Activated T-helper 2 cell treated with anti-CD3 and anti-CD28 coated beads, Interferon-gamma antibody, Interleukin-2, Interleukin-4, amounts not matched to agents 10 μg/mL and 5 μg/mL and 100 μg/mL, durations not matched to agents 14 hours and 24 hours and 36 hours (primary cell): Measurements from ENCODE around the gene WNT9A. TPM values are rescaled to one million over a fixed set of nuclear protein-coding genes. Genes with fewer than 3 reads are reported as not detected.

Experiments
- DNase-seq: peaks from one replicate; pipeline ENCODE4 v3.0.0; 2021; ENCODE audit warnings: low spot score
- H3K27ac Mint-ChIP-seq: one replicate; pipeline ENCODE4 v1.8.0; 2021; ENCODE audit warnings: mixed read lengths
- H3K27me3 Mint-ChIP-seq: one replicate; pipeline ENCODE4 v1.8.0; 2021; ENCODE audit warnings: low read depth, mixed read lengths
- H3K36me3 Mint-ChIP-seq: one replicate; pipeline ENCODE4 v1.8.0; 2021; ENCODE audit warnings: low read depth, mixed read lengths
- H3K4me1 Mint-ChIP-seq: one replicate; pipeline ENCODE4 v1.8.0; 2021; ENCODE audit warnings: low read depth, mixed read lengths
- H3K4me3 Mint-ChIP-seq: one replicate; pipeline ENCODE4 v1.8.0; 2021; ENCODE audit warnings: low read depth, mild to moderate bottlenecking, moderate library complexity, mixed read lengths
- H3K9me3 Mint-ChIP-seq: one replicate; pipeline ENCODE4 v1.8.0; 2021; ENCODE audit warnings: mixed read lengths
- intact Hi-C: fragments of 100-400 bp; cut with micrococcal nuclease; formaldehyde crosslinking; loops from one replicate; pipeline ENCODE4 v1.15.1; 2023
- total RNA-seq: library from RNA; stranded (reverse); gene quantifications from 2 replicates; pipeline ENCODE4 v1.2.3, GENCODE V29; 2022

The WNT9A gene
- total RNA-seq, 1 donor from 2014 or later, result 0.05 TPM

GRCh38 chr1:227870366-227870765 is 77.4 kb downstream of the WNT9A start:
- H3K4me3 Mint-ChIP-seq, result no peak overlapping the region
- peaks cover 17% of the 10 kb centered on the region for H3K27me3 Mint-ChIP-seq
- H3K4me1 Mint-ChIP-seq, result peaks cover 11% of the 10 kb centered on the region
- no peak overlapping the region for H3K27ac Mint-ChIP-seq
- DNase-seq, result no peak
- intact Hi-C loops, result no loop called here
- no peaks in the 10 kb centered on the region for H3K36me3 Mint-ChIP-seq
- H3K9me3 Mint-ChIP-seq, result peaks cover 5% of the 10 kb centered on the region

GRCh38 chr1:227869851-227870305 is 77.9 kb downstream of the WNT9A start:
- peaks cover 15% of the 10 kb centered on the region for H3K27me3 Mint-ChIP-seq
- no peak overlapping the region for H3K27ac Mint-ChIP-seq
- no peak overlapping the region for H3K4me3 Mint-ChIP-seq
- intact Hi-C loops, result no loop called here
- no peaks in the 10 kb centered on the region for H3K36me3 Mint-ChIP-seq
- peaks cover 6% of the 10 kb centered on the region for H3K9me3 Mint-ChIP-seq
- DNase-seq, result no peak
- H3K4me1 Mint-ChIP-seq, result peaks cover 11% of the 10 kb centered on the region

GRCh38 chr1:227869279-227869842 is 78.4 kb downstream of the WNT9A start:
- peaks cover 11% of the 10 kb centered on the region for H3K4me1 Mint-ChIP-seq
- intact Hi-C loops, result no loop called here
- no peak overlapping the region for H3K4me3 Mint-ChIP-seq
- H3K27me3 Mint-ChIP-seq, result peaks cover 11% of the 10 kb centered on the region
- H3K9me3 Mint-ChIP-seq, result peaks cover 11% of the 10 kb centered on the region
- no peak for DNase-seq
- H3K27ac Mint-ChIP-seq, result no peak overlapping the region
- no peaks in the 10 kb centered on the region for H3K36me3 Mint-ChIP-seq

Other genes with a start within 250 kb of the WNT9A start
- 26.6 and 27.5 TPM in 2 replicates for gene JMJD4, start 212.6 kb downstream of the WNT9A start, total RNA-seq
- 28.4 and 29.3 TPM in 2 replicates for gene SNAP47, start 212.5 kb downstream of the WNT9A start, total RNA-seq
- gene PRSS38, start 132.3 kb downstream of the WNT9A start, total RNA-seq, result not detected in 2 replicates
- gene WNT3A, start 59.1 kb upstream of the WNT9A start, total RNA-seq, result not detected in 2 replicates
- gene ARF1, start 134.8 kb upstream of the WNT9A start, total RNA-seq, result 409 and 410 TPM in 2 replicates
- 23.9 and 24.5 TPM in 2 replicates for gene C1orf35, start 155.4 kb upstream of the WNT9A start, total RNA-seq
- 47.3 and 53.6 TPM in 2 replicates for gene MRPL55, start 161.4 kb upstream of the WNT9A start, total RNA-seq
- 219 and 225 TPM in 2 replicates for gene GUK1, start 192.3 kb upstream of the WNT9A start, total RNA-seq
- gene GJC2, start 202.0 kb upstream of the WNT9A start, total RNA-seq, result 0.52 and 0.55 TPM in 2 replicates
- 7.6 and 7.9 TPM in 2 replicates for gene IBA57, start 217.9 kb upstream of the WNT9A start, total RNA-seq